Activated CD4-positive, alpha-beta T cell treated with anti-CD3 and anti-CD28 coated beads for 24 hours (primary cell): Measurements from ENCODE around the gene SHFL.
A peak's percentile ranks its signal among the peaks of the same experiment; 100 is the strongest.

ENCODE experiments used
- DNase-seq, 2 donors: peaks; one replicate each; pipeline ENCODE4 v3.0.0-alpha.2; 2020; ENCODE audit warnings: low read depth in 2 of 2

SHFL gene

DNA sequence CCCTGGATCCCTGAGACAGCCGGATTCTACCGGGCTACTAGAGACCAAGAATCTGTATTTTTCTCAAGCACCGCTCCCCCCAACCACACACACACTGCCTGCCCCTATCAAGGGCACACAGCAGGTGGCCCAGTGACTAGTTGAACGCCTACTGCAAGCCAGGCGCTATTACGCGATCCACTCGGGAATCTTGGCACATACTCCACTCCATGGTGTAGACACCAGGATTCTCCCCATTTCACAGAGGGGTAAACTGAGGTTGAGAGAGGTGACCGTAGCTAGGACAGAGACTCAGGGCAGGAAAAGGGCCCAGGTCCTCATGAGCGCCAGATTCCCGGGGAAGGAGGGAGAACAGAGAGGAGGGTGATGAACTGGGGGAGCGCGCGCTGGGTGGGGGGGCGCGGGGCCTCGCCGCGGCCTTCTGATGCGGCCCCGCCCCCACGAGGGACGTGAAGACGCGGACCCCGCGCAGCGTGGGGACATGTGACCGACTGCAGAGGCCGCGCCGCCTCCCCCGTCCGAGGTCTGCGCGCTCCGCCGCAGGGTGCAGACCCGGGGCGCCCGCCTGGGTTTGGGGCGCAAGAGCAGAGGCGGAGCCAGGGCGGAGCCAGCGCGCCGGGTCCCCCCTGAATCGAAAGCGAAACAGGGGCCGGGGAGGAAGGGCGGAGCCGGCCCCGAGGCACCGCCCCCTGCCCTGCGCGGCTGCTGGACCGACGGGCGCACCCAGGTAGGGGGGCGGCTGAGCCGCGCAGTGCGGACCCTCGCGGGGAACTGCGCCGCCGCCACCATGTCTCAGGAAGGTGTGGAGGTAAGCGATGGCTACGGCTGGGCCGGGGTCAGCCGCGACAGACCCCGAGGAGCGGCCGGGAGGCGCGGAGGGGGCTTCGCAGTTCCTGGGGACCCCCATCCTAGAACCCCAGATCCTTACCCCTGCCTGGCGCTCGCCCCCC lies at the start of gene SHFL:
Gene SHFL (plus strand): TSS at position 677 of the 950 bp plus-strand sequence. CDS start 111 bp downstream, at position 788.
- DNase-seq: peak; percentile 67 to 71

- no peak for DNase-seq
Observed at GRCh38 chr19:10036601-10037071, 49.5 kb upstream of the SHFL start.

GRCh38 chr19:10037367-10037766 lies 48.8 kb upstream of the SHFL start:
- no peak for DNase-seq

- no peak for DNase-seq
Observed at GRCh38 chr19:10037809-10038208, 48.3 kb upstream of the SHFL start.

DNA sequence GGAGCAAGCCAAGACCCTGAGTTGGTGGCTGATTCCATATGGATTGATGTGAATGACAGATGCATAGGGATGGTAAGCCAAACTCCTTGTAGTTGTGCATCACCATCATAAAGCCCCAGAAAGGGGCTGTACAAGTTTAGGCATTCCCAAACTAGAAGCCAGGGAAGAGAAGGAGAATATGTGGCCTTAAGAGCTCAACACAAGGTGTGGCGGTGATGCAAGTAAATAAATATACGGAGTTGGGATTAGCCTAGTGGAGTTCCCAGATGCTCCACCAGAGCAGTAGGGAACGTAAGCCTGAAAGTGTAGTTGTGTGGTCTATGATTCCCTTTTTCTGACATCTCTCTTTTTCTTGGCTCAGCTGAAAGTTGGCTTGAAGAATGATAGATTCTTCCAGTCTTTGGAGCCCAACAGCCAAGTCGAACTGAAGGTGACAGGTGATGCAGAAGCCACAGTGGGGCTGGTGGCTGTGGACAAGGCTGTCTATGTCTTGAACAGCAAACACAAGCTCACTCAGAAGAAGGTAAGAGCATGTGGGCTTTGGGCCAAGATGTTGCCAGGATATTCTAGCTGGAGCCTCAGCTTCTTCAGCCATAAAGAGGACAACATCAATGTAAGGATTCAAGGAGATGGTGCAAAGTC lies 42.7 kb upstream of the SHFL start:
- DNase-seq: no peak

DNA sequence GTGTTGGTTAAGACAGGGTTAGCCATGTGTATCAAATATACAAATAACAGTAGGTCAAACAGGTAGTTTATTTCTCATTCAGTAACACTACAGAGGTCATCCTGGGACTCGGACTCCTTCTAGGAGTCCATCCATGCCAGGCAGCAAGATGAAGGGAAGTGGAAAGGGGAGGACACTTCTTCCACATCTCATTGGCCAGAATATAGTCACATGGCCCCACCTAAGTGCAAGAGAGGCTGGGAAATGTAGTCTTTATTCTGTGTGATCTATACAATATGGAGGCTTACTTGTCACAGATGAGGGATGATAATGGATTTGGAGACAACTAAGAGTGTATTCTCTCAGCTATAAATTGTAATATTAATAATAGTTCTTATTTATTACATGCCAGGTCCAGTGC lies 41.7 kb upstream of the SHFL start:
- no peak for DNase-seq

- DNase-seq: no peak
Observed at GRCh38 chr19:10045371-10045770, 40.7 kb upstream of the SHFL start.

GRCh38 chr19:10049626-10050025 lies 36.5 kb upstream of the SHFL start:
- no peak for DNase-seq

DNA sequence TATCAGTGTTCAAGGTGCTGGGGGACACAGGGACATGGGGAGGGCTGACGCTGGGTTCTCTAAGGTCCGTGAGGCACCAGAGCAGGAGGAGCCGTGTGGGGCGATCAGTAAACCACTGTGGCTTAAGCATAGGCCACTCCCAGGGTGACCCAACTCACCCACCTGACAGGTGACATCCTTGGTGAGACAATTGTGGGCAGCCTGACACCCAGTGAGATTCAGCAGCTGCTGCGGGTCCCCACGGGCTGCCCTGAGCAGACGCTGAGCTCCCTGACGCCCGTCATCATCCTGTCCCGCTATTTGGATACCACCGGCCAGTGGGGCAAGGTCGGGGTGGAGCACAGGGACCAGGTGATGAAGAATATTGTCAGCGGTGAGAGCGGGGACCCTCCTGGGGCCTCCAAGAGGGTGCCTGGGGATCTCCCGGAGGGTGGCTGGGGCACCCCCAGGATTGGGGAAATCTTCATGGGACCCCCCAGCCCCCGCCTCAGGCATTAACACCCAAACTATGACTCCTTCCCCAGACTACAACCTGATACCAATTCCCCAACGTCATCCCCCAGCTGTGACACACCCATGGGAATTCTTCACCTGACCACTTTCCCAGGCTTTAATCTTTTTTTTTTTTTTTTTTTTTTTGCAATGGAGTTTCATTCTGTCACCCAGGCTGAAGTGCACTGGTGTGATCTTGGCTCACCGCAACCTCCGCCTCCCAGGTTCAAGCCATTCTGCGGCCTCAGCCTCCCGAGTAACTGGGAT lies 33.3 kb upstream of the SHFL start:
- DNase-seq: no peak

DNA sequence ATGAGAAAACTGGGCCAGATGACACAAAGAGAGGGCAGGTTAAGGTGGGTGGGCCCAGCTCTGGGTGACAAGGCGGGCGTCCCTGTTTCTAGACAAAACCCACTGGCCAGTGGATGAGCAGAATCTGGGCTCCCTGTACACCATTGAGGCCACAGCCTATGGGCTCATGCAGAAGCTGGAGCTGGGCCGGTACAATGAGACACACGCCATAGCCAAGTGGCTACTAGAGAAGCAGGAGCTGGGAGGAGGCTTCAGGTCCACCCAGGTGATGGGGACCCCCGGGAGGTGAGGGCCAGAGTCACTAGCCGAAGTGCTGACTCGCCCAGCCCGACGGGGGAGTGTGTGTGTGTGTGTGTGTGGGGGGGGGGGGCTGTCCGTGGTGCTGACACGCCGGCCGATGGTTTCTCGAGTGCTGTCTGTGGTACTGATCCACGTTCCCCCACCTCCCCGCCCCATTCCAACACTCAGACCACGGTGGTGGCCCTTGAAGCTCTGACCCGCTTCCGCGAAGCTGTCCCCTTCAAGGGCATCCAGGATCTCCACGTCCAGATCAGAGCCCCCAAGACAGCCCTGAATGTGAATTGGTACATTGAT lies 24.3 kb upstream of the SHFL start:
- DNase-seq: no peak

DNA sequence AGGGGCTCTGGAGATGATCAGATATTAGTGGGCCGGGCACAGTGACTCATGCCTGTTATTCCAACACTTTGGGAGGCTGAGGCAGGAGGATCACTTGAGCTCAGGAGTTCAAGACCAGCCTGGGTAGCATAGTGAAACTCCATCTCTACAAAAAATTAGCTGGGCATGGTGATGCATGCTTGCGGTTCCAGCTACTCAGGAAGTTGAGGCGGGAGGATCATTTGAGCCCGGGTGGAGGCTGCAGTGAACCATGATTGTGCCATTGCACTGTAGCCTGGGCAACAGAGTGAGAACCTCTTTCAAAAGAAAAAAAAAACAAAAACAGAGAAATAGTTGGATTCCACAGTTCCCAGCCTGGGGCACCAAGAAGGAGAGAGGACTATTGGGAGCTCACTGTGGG lies 17.9 kb upstream of the SHFL start:
- DNase-seq: no peak

DNA sequence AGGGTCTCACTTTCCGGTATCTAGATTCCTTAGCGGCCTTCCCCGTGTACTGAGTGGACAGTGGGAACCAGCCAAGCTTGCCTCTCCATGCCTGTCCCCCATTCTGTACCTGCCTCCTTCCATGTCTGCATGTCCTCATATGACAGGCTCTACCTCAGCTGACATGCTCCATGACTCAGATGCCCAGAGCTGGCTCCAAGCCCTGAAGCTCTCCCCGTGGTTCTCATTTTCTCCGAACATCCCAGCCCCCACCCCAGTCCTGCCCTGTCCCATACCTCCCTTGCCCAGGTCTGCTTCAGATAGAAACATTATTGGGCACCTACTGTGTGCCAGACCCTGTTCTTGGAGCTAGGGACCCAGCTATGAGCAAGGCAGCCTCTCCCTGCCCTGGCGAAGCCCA lies 17.1 kb upstream of the SHFL start:
- DNase-seq: no peak

- DNase-seq: no peak
Observed at GRCh38 chr19:10070730-10071446, 15.2 kb upstream of the SHFL start.

- peak; percentile 30 to 33 for DNase-seq
Observed at GRCh38 chr19:10074153-10074552, 12.0 kb upstream of the SHFL start.

DNA sequence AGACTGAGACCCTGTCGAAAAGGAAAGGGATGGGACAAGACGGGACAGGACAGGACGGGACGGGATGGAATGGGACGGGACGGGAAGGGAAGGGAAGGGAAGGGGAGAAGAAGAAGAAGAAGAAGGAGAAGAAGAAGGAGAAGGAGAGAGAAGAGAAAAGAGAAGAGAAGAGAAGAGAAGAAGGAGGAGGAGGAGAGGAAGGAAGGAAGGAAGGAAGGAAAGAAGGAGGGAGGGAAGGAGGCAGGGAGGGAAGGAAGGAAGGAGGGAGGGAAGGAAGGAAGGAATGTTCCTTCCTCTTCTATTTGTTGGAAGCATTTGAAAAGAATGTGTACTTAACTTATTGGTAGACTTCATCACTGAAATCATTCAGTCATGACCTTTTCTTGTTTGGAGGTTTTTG lies 9.6 kb upstream of the SHFL start:
- DNase-seq: no peak

GRCh38 chr19:10078329-10078728 lies 7.8 kb upstream of the SHFL start:
- no peak for DNase-seq

DNA sequence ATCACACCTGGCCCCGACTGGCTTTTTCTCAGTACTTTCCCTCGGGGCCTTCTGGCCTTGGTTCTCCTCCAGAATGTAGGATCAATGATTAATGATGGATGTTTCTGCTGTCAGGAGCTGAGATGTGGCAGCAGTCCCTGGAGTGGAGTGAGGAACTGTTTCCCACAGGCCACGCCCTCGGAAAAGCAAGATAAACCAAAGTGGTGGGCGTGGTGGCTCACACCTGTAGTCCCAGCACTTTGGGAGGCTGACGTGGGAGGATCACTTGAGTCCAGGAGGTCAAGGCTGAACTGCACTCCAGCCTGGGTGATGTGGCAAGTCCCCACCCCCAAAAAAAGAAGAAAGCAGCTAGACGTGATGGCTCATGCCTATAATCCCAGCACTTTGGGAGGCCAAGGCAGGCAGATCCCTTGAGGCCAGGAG lies 7.1 kb upstream of the SHFL start:
- no peak for DNase-seq

- DNase-seq: no peak
Observed at GRCh38 chr19:10083911-10084310, 2.2 kb upstream of the SHFL start.

- DNase-seq: no peak
Observed at GRCh38 chr19:10084803-10085202, 1.3 kb upstream of the SHFL start.

- no peak for DNase-seq
Observed at GRCh38 chr19:10086591-10087192, 575 bp downstream of the SHFL start.
